CD14-positive monocyte (primary cell): Measurements from ENCODE around the gene BLZF1. TPM values are rescaled to one million over a fixed set of nuclear protein-coding genes. Genes with fewer than 3 reads are reported as not detected.
A peak's percentile ranks its signal among the peaks of the same experiment; 100 is the strongest.

ENCODE experiments used
- DNase-seq, 3 donors: peaks; one replicate each; pipeline ENCODE4 v3.0.0-alpha.2; 2011 to 2022
- H2AFZ ChIP-seq: 2 replicates; pipeline ENCODE4 v1.6.0; 2012; ENCODE audit warnings: mild to moderate bottlenecking, low read depth, low read length, inconsistent platforms; ENCODE audit not compliant: insufficient read depth, poor library complexity, severe bottlenecking
- H3K27ac ChIP-seq, 2 donors: 1 replicate in 1 of 2; 2 replicates in 1 of 2; pipeline ENCODE4 v1.5.1; 2012 to 2013; ENCODE audit warnings: low read length in 2 of 2, control low read depth in 1 of 2, inconsistent platforms in 1 of 2, low read depth in 1 of 2, mild to moderate bottlenecking in 1 of 2
- H3K27me3 ChIP-seq, 2 donors: one replicate each; pipeline versions ENCODE4 v1.6.0 to v1.6.1; 2011 to 2013; ENCODE audit warnings: low read length in 2 of 2; ENCODE audit not compliant: control insufficient read depth in 2 of 2, insufficient read depth in 2 of 2
- H3K36me3 ChIP-seq, 2 donors: replicated peaks in 1 of 2; 1 replicate in 1 of 2; 2 replicates in 1 of 2; pipeline versions ENCODE4 v1.5.1 to v1.6.1; 2012 to 2013; ENCODE audit warnings: low read length in 2 of 2, control low read depth in 1 of 2, inconsistent platforms in 1 of 2, mild to moderate bottlenecking in 1 of 2; ENCODE audit not compliant: insufficient read depth in 2 of 2, control insufficient read depth in 1 of 2
- H3K4me1 ChIP-seq, 2 donors: 1 replicate in 1 of 2; 2 replicates in 1 of 2; pipeline versions ENCODE4 v1.5.1 to v1.6.1; 2012 to 2013; ENCODE audit warnings: low read length in 2 of 2, control low read depth in 1 of 2, inconsistent platforms in 1 of 2, mild to moderate bottlenecking in 1 of 2, moderate library complexity in 1 of 2; ENCODE audit not compliant: insufficient read depth in 2 of 2, control insufficient read depth in 1 of 2
- H3K4me2 ChIP-seq: replicated peaks from 2 replicates; pipeline ENCODE3; 2012; ENCODE audit warnings: low read length, moderate library complexity, mild to moderate bottlenecking; ENCODE audit not compliant: poor library complexity, severe bottlenecking; ENCODE audit errors: extremely low read depth
- H3K4me3 ChIP-seq, 3 experiments: fragments of 200-600 bp in 1 of 3; sonication (generic) in 1 of 3; replicated peaks in 1 of 3; 1 replicate in 2 of 3; 2 replicates in 1 of 3; pipeline ENCODE4 v1.5.1; 2011 to 2013; ENCODE audit warnings: low read length in 3 of 3, mild to moderate bottlenecking in 3 of 3, control low read depth in 2 of 3, low read depth in 2 of 3, inconsistent platforms in 1 of 3, moderate library complexity in 1 of 3
- H3K79me2 ChIP-seq: 2 replicates; pipeline ENCODE4 v1.6.0; 2012; ENCODE audit warnings: mild to moderate bottlenecking, control low read depth, inconsistent platforms, low read length, moderate library complexity; ENCODE audit not compliant: insufficient read depth
- H3K9ac ChIP-seq: 2 replicates; pipeline ENCODE4 v1.6.0; 2017; ENCODE audit warnings: low read length, mild to moderate bottlenecking; ENCODE audit not compliant: insufficient read depth, poor library complexity, severe bottlenecking
- H3K9me3 ChIP-seq, 2 donors: replicated peaks in 1 of 2; 1 replicate in 1 of 2; 2 replicates in 1 of 2; pipeline versions ENCODE4 v1.5.1 to v1.6.1; 2012 to 2013; ENCODE audit warnings: low read length in 2 of 2, control low read depth in 1 of 2; ENCODE audit not compliant: control insufficient read depth in 1 of 2, insufficient read depth in 1 of 2
- H4K20me1 ChIP-seq: 2 replicates; pipeline ENCODE4 v1.6.0; 2012; ENCODE audit warnings: mild to moderate bottlenecking, low read length, control low read depth, moderate library complexity; ENCODE audit not compliant: insufficient read depth
- H3K27ac Mint-ChIP-seq, 7 donors: one replicate each; pipeline ENCODE4 v1.8.0; 2020; ENCODE audit warnings: mild to moderate bottlenecking in 7 of 7, mixed read lengths in 7 of 7, moderate library complexity in 6 of 7, inconsistent platforms in 2 of 7
- H3K27me3 Mint-ChIP-seq, 3 donors: one replicate each; pipeline ENCODE4 v1.8.0; 2021 to 2022; ENCODE audit warnings: low read depth in 3 of 3, mild to moderate bottlenecking in 3 of 3, mixed read lengths in 3 of 3, moderate library complexity in 3 of 3, inconsistent platforms in 1 of 3
- H3K36me3 Mint-ChIP-seq, 2 donors: one replicate each; pipeline ENCODE4 v1.8.0; 2020; ENCODE audit warnings: mixed read lengths in 2 of 2, inconsistent platforms in 1 of 2, mild to moderate bottlenecking in 1 of 2
- H3K4me1 Mint-ChIP-seq: one replicate; pipeline ENCODE4 v1.8.0; 2020; ENCODE audit warnings: mild to moderate bottlenecking, mixed read lengths
- H3K4me3 Mint-ChIP-seq, 2 donors: one replicate each; pipeline ENCODE4 v1.8.0; 2020; ENCODE audit warnings: mild to moderate bottlenecking in 2 of 2, mixed read lengths in 2 of 2, moderate library complexity in 1 of 2
- H3K9me3 Mint-ChIP-seq, 7 donors: one replicate each; pipeline ENCODE4 v1.8.0; 2020 to 2022; ENCODE audit warnings: mixed read lengths in 7 of 7, mild to moderate bottlenecking in 6 of 7, moderate library complexity in 6 of 7, inconsistent platforms in 2 of 7
- CTCF ChIP-seq: fragments of 200-600 bp; IDR thresholded peaks from one replicate; pipeline ENCODE4 v1.8.0; 2022; ENCODE audit warnings: antibody characterized with exemption, mild to moderate bottlenecking
- WGBS: methylation state at CpG from one replicate; pipeline ENCODE4 v1.1.5; 2013; ENCODE audit warnings: missing lambda C conversion rate; ENCODE audit not compliant: insufficient coverage; 5-methylcytosine and 5-hydroxymethylcytosine counted together
- intact Hi-C, 2 donors: fragments of 100-400 bp; cut with micrococcal nuclease; formaldehyde crosslinking; loops; one replicate each; pipeline versions ENCODE4 v1.15.0 to v1.15.1; 2023
- polyA plus RNA-seq, 3 donors: library from polyadenylated mRNA; depleted of rRNA in 1 of 3; unstranded in 2 of 3; stranded (reverse) in 1 of 3; fragments of 300-500 nt in 2 of 3; fragments of >200 nt in 1 of 3; fragmentation: Illumina TruSeq in 2 of 3; gene quantifications; 1 replicate in 2 of 3; 2 replicates in 1 of 3; pipeline ENCODE4 v1.2.3, GENCODE V29; 2012 to 2021

Gene BLZF1
- polyA plus RNA-seq, 3 donors: 4.8 to 7.9 (median 5.5) TPM

GRCh38 chr1:169390303-169390702, 22.3 kb downstream of the BLZF1 start:
- H3K27ac Mint-ChIP-seq: no peak overlapping the region

GRCh38 chr1:169392406-169392805, 24.4 kb downstream of the BLZF1 start:
- Histone ChIP-seq H4K20me1 (no peaks in the 10 kb centered on the region), H3K27me3 (no peaks in the 10 kb centered on the region), H3K36me3 (peaks cover 47 to 70% of the 10 kb centered on the region in 2 donors), H2AFZ (no peak overlapping the region), H3K27ac (peak overlapping the region in 1 of 2 donors; percentile 12), H3K4me2 (no peak overlapping the region), H3K4me3 (no peak overlapping the region), H3K79me2 (no peaks in the 10 kb centered on the region), H3K4me1 (peaks cover 3 to 9% of the 10 kb centered on the region in 2 donors), H3K9ac (no peak overlapping the region), H3K9me3 (no peaks in the 10 kb centered on the region)
- peak; percentile 7 to 62 (median 24) for DNase-seq
- no peak overlapping the region for H3K4me3 Mint-ChIP-seq
- TF ChIP-seq CTCF: no peak
- intact Hi-C loops: no loop called here
- H3K4me1 Mint-ChIP-seq: peaks cover 6% of the 10 kb centered on the region
- H3K9me3 Mint-ChIP-seq: peaks cover 0 to 2% (median 0%) of the 10 kb centered on the region in 7 donors
- H3K27me3 Mint-ChIP-seq: peaks cover 0 to 2% (median 0%) of the 10 kb centered on the region in 3 donors
- H3K27ac Mint-ChIP-seq: peak overlapping the region in 4 of 7 donors; percentile 7 to 52 (median 47)
- H3K36me3 Mint-ChIP-seq: peaks cover 54 to 75% of the 10 kb centered on the region in 2 donors
- WGBS: no CpG with 5 or more reads among the region's 1 CpG

More at GRCh38 chr1:169390303-169390702, 22.3 kb downstream of the BLZF1 start:
- Histone ChIP-seq H3K4me2 (no peak overlapping the region), H3K9ac (no peak overlapping the region), H3K79me2 (no peaks in the 10 kb centered on the region), H3K4me3 (no peak overlapping the region), H3K9me3 (no peaks in the 10 kb centered on the region), H3K27ac (no peak overlapping the region), H3K4me1 (peaks cover 3 to 9% of the 10 kb centered on the region in 2 donors), H4K20me1 (no peaks in the 10 kb centered on the region), H2AFZ (no peak overlapping the region), H3K27me3 (no peaks in the 10 kb centered on the region), H3K36me3 (peaks cover 60 to 77% of the 10 kb centered on the region in 2 donors)
- Mint-ChIP-seq H3K4me1 (peaks cover 6% of the 10 kb centered on the region), H3K27me3 (no peaks in the 10 kb centered on the region), H3K36me3 (peaks cover 60 to 72% of the 10 kb centered on the region in 2 donors), H3K4me3 (no peak overlapping the region), H3K9me3 (peaks cover 0 to 2% (median 0%) of the 10 kb centered on the region in 7 donors)
- no peak for DNase-seq
- intact Hi-C loops: no loop called here
- no peak for TF ChIP-seq CTCF
